HCT116 (cell line): ENCODE measurements around the gene CRX. TPM values are rescaled to one million over a fixed set of nuclear protein-coding genes. Genes with fewer than 3 reads are reported as not detected.

ENCODE experiments used
- ATAC-seq: fragments of 200-7000 bp; cut with Tn5 transposase; 2 replicates; pipeline ENCODE4 v1.9.1; 2020; ENCODE audit warnings: mild to moderate bottlenecking, moderate library complexity
- BruUV-seq: library from RNA; stranded (reverse); fragments of 400-500 nt; replicated peaks from 2 replicates; lab custom pipeline; 2021; lab: Mats Ljungman, UMichigan
- CTCF ChIA-PET: fragments of 300-600 bp; sonication (Branson Sonifier 250); formaldehyde crosslinking; loops from one replicate; lab custom pipeline; 2021; ENCODE audit warnings: antibody characterized with exemption; lab: Charles Lee
- POLR2A ChIA-PET: fragments of 300-600, 350-600 bp; sonication (Branson Sonifier 250); formaldehyde crosslinking; loops from one replicate; lab custom pipeline; 2021; ENCODE audit warnings: antibody characterized with exemption; lab: Charles Lee
- RAD21 ChIA-PET, 2 experiments: fragments of 300-600 bp; sonication (Branson Sonifier 250); formaldehyde crosslinking; loops; one replicate each; lab custom pipeline; 2023; ENCODE audit warnings: low total read pairs in 2 of 2; ENCODE audit not compliant: uncharacterized antibody in 2 of 2, unreplicated experiment in 2 of 2, low non-redundant PET in 1 of 2; lab: Charles Lee
- DNase-seq: peaks from one replicate; pipeline ENCODE4 v3.0.0-alpha.2; 2010; ENCODE audit warnings: low read depth, low spot score
- H2AFZ ChIP-seq: fragments of 200-600 bp; shearing (Covaris generic), sonication (generic); 2 replicates; pipeline ENCODE4 v1.6.1; 2017; ENCODE audit warnings: low read depth, mixed run types, mixed read lengths, antibody characterized with exemption, low read length; ENCODE audit not compliant: poor library complexity, severe bottlenecking
- H3K27ac ChIP-seq: 2 replicates; pipeline ENCODE4 v1.5.1; 2012; ENCODE audit warnings: low read depth, low read length
- H3K27me3 ChIP-seq: fragments of 200-600 bp; sonication (generic); 2 replicates; pipeline ENCODE4 v1.6.1; 2016; ENCODE audit warnings: mixed run types, low read length, mixed read lengths; ENCODE audit not compliant: insufficient read depth
- H3K36me3 ChIP-seq, 2 experiments: fragments of 200-500 bp in 1 of 2; fragments of 200-600 bp in 1 of 2; sonication (Bioruptor generic) in 1 of 2; sonication (generic) in 1 of 2; 2 replicates each; pipeline versions ENCODE4 v1.5.1 to v1.6.1; 2014 to 2016; ENCODE audit warnings: low read length in 2 of 2, inconsistent platforms in 1 of 2, mixed read lengths in 1 of 2, mixed run types in 1 of 2; ENCODE audit not compliant: insufficient read depth in 2 of 2, control insufficient read depth in 1 of 2
- H3K4me1 ChIP-seq, 2 experiments: fragments of 200-600 bp in 1 of 2; sonication (generic) in 1 of 2; 2 replicates each; pipeline versions ENCODE4 v1.5.1 to v1.6.1; 2012 to 2017; ENCODE audit warnings: low read length in 2 of 2, inconsistent platforms in 1 of 2, mild to moderate bottlenecking in 1 of 2, mixed read lengths in 1 of 2, mixed run types in 1 of 2, moderate library complexity in 1 of 2; ENCODE audit not compliant: insufficient read depth in 2 of 2, control insufficient read depth in 1 of 2
- H3K4me2 ChIP-seq: fragments of 200-600 bp; sonication (generic); 2 replicates; pipeline ENCODE4 v1.6.1; 2017; ENCODE audit warnings: mixed run types, low read length, mixed read lengths
- H3K4me3 ChIP-seq, 2 experiments: fragments of 200-600 bp in 1 of 2; sonication (generic) in 1 of 2; replicated peaks in 1 of 2; 2 replicates each; pipeline ENCODE4 v1.5.1; 2011 to 2016; ENCODE audit warnings: low read length in 2 of 2, control low read depth in 1 of 2, low read depth in 1 of 2, mild to moderate bottlenecking in 1 of 2, mixed read lengths in 1 of 2, mixed run types in 1 of 2
- H3K79me2 ChIP-seq: fragments of 200-600 bp; sonication (generic); 2 replicates; pipeline ENCODE4 v1.6.1; 2017; ENCODE audit warnings: mild to moderate bottlenecking, mixed run types, low read length, moderate library complexity, mixed read lengths; ENCODE audit not compliant: insufficient read depth
- H3K9ac ChIP-seq: fragments of 200-600 bp; sonication (generic); 2 replicates; pipeline ENCODE4 v1.6.1; 2016; ENCODE audit warnings: low read length, mixed read lengths
- H3K9me2 ChIP-seq: fragments of 200-600 bp; sonication (generic), shearing (Covaris generic); 2 replicates; pipeline ENCODE4 v1.6.1; 2017; ENCODE audit warnings: mixed run types, mild to moderate bottlenecking, moderate library complexity; ENCODE audit not compliant: insufficient read depth
- H3K9me3 ChIP-seq, 2 experiments: fragments of 200-500 bp in 1 of 2; fragments of 200-600 bp in 1 of 2; sonication (Bioruptor generic) in 1 of 2; sonication (generic) in 1 of 2; 2 replicates each; pipeline ENCODE4 v1.6.1; 2014 to 2017; ENCODE audit warnings: low read length in 2 of 2, mixed read lengths in 2 of 2, inconsistent platforms in 1 of 2, low read depth in 1 of 2, mild to moderate bottlenecking in 1 of 2, mixed run types in 1 of 2, moderate library complexity in 1 of 2; ENCODE audit not compliant: control insufficient read depth in 1 of 2, insufficient read depth in 1 of 2
- H4K20me1 ChIP-seq: fragments of 200-600 bp; sonication (generic), shearing (Covaris generic); 2 replicates; pipeline ENCODE4 v1.6.1; 2017; ENCODE audit warnings: mixed run types, mild to moderate bottlenecking, moderate library complexity; ENCODE audit not compliant: insufficient read depth
- CBX3 ChIP-seq: IDR thresholded peaks from 2 replicates; pipeline ENCODE4 v1.6.1; 2012; ENCODE audit warnings: low read depth
- CEBPB ChIP-seq: IDR thresholded peaks from 2 replicates; pipeline ENCODE4 v1.6.1; 2012; ENCODE audit warnings: low read depth
- ELF1 ChIP-seq: IDR thresholded peaks from 2 replicates; pipeline ENCODE4 v1.6.1; 2012; ENCODE audit warnings: low read depth, borderline replicate concordance
- EZH2 ChIP-seq: fragments of 200-600 bp; sonication (generic); IDR thresholded peaks from 2 replicates; pipeline ENCODE4 v1.6.1; 2017; ENCODE audit warnings: antibody characterized with exemption, mixed run types
- EZH2phosphoT487 ChIP-seq: fragments of 200-600 bp; IDR thresholded peaks from 2 replicates; pipeline ENCODE4 v1.6.1; 2018; ENCODE audit warnings: antibody characterized with exemption, borderline replicate concordance
- FOSL1 ChIP-seq: IDR thresholded peaks from 2 replicates; pipeline ENCODE4 v1.6.1; 2012; ENCODE audit warnings: low read depth
- JUND ChIP-seq: IDR thresholded peaks from 2 replicates; pipeline ENCODE4 v1.6.1; 2012
- POLR2AphosphoS5 ChIP-seq: IDR thresholded peaks from 2 replicates; pipeline ENCODE4 v1.6.1; 2011; ENCODE audit warnings: mild to moderate bottlenecking, low read depth, low read length, moderate library complexity
- RAD21 ChIP-seq: IDR thresholded peaks from 2 replicates; pipeline ENCODE4 v1.6.1; 2012; ENCODE audit warnings: low read depth, mild to moderate bottlenecking
- SP1 ChIP-seq: IDR thresholded peaks from 2 replicates; pipeline ENCODE4 v1.6.1; 2012; ENCODE audit warnings: low read depth
- SRF ChIP-seq: IDR thresholded peaks from 2 replicates; pipeline ENCODE4 v1.6.1; 2012; ENCODE audit warnings: low read depth
- YY1 ChIP-seq: IDR thresholded peaks from 2 replicates; pipeline ENCODE4 v1.6.1; 2011; ENCODE audit warnings: low read length, low read depth, moderate library complexity, mild to moderate bottlenecking; ENCODE audit not compliant: insufficient replicate concordance; ENCODE audit errors: extremely low read depth
- ZNF274 ChIP-seq: fragments of 200-500 bp; sonication (Bioruptor generic); IDR thresholded peaks from 2 replicates; pipeline ENCODE4 v1.6.1; 2014; ENCODE audit warnings: mild to moderate bottlenecking, low read depth, low read length, inconsistent platforms
- intact Hi-C: fragments of 100-400 bp; cut with micrococcal nuclease; formaldehyde crosslinking; loops from 2 replicates; pipeline ENCODE4 v1.10.0; 2022
- total RNA-seq: library from RNA; stranded (reverse); gene quantifications from one replicate; pipeline ENCODE4 v1.2.1, GENCODE V29; 2021; ENCODE audit not compliant: unreplicated experiment
- TF ChIP-seq, protein P1 (sequence below), 3 experiments: fragments of 200-600 bp in 1 of 3; sonication (generic) in 1 of 3; IDR thresholded peaks in 2 of 3; conservative IDR thresholded peaks in 1 of 3; 2 replicates each; pipeline ENCODE4 v1.5.1; 2012 to 2017; ENCODE audit warnings: low read depth in 2 of 3, low read length in 2 of 3, antibody characterized with exemption in 1 of 3, borderline replicate concordance in 1 of 3, control low read depth in 1 of 3, mild to moderate bottlenecking in 1 of 3, mixed read lengths in 1 of 3, mixed run types in 1 of 3, moderate library complexity in 1 of 3; ENCODE audit not compliant: insufficient read depth in 1 of 3
- TF ChIP-seq, protein P2 (sequence below): IDR thresholded peaks from 2 replicates; pipeline ENCODE4 v1.6.1; 2012
- TF ChIP-seq, protein P3 (sequence below): IDR thresholded peaks from 2 replicates; pipeline ENCODE4 v1.6.1; 2012
- TF ChIP-seq, protein P4 (sequence below): IDR thresholded peaks from 2 replicates; pipeline ENCODE4 v1.6.1; 2011; ENCODE audit warnings: mild to moderate bottlenecking, low read length, moderate library complexity; ENCODE audit not compliant: insufficient replicate concordance; ENCODE audit errors: extremely low read depth

The CRX gene
- total RNA-seq, 1 experiment from 2014 or later = not detected

DNA sequence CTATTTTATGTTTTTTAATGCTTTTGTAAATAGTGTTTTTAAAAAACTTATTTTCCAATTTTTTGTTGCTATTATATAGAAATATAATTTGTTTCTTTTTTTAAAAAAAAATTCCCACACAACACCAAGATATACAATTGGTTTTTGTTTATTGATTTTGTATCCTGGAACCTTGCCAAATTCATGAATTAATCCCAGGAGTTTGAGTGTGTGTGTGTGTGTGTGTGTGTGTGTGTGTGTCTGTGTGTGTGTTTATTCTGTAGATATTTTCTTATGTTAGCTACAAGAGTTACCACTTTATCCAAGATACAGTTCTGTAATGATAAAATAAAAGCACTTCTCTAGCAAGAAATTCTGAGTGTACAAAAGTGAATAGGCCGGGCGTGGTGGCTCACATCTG, 25.0 kb upstream of the CRX start:
- CTCF ChIA-PET = no interaction called here
- Histone ChIP-seq H3K4me3 (no peak overlapping the region), H3K9ac (no peak overlapping the region), H3K4me1 (no peaks in the 10 kb centered on the region; a peak in 3 of 4 replicates), H3K79me2 (no peaks in the 10 kb centered on the region), H3K27me3 (no peaks in the 10 kb centered on the region), H3K9me2 (no peaks in the 10 kb centered on the region), H3K4me2 (peak overlapping the region; percentile 13; the same call in 1 of the 2 replicates), H2AFZ (no peak overlapping the region), H4K20me1 (no peaks in the 10 kb centered on the region), H3K9me3 (no peaks in the 10 kb centered on the region), H3K36me3 (no peaks in the 10 kb centered on the region), H3K27ac (no peak overlapping the region)
- no TSS peak for BruUV-seq
- intact Hi-C loops = no loop called here
- POLR2A ChIA-PET = no interaction called here
- ATAC-seq = no peak
- DNase-seq = no peak
- RAD21 ChIA-PET = no interaction called here
- TF ChIP-seq, protein P1, sequence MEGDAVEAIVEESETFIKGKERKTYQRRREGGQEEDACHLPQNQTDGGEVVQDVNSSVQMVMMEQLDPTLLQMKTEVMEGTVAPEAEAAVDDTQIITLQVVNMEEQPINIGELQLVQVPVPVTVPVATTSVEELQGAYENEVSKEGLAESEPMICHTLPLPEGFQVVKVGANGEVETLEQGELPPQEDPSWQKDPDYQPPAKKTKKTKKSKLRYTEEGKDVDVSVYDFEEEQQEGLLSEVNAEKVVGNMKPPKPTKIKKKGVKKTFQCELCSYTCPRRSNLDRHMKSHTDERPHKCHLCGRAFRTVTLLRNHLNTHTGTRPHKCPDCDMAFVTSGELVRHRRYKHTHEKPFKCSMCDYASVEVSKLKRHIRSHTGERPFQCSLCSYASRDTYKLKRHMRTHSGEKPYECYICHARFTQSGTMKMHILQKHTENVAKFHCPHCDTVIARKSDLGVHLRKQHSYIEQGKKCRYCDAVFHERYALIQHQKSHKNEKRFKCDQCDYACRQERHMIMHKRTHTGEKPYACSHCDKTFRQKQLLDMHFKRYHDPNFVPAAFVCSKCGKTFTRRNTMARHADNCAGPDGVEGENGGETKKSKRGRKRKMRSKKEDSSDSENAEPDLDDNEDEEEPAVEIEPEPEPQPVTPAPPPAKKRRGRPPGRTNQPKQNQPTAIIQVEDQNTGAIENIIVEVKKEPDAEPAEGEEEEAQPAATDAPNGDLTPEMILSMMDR (IDR thresholded peaks at IDR 0.05 in 2 of 3, conservative IDR thresholded peaks at IDR 0.05 in 1 of 3; ENCODE audit: borderline replicate concordance in 1 of 3, insufficient read depth in 1 of 3, low read depth in 2 of 3, low read length in 2 of 3) = no peak
- TF ChIP-seq SP1 (no peak), CEBPB (no peak), ELF1 (no peak), EZH2phosphoT487 (no peak), YY1 (no peak), JUND (no peak), POLR2AphosphoS5 (no peak), CBX3 (no peak), ZNF274 (no peak), FOSL1 (no peak), EZH2 (no peak), RAD21 (no peak), SRF (no peak)
- TF ChIP-seq, protein P2, sequence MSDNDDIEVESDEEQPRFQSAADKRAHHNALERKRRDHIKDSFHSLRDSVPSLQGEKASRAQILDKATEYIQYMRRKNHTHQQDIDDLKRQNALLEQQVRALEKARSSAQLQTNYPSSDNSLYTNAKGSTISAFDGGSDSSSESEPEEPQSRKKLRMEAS = no peak
- TF ChIP-seq, protein P3, sequence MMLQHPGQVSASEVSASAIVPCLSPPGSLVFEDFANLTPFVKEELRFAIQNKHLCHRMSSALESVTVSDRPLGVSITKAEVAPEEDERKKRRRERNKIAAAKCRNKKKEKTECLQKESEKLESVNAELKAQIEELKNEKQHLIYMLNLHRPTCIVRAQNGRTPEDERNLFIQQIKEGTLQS = no peak
- TF ChIP-seq, protein P4, sequence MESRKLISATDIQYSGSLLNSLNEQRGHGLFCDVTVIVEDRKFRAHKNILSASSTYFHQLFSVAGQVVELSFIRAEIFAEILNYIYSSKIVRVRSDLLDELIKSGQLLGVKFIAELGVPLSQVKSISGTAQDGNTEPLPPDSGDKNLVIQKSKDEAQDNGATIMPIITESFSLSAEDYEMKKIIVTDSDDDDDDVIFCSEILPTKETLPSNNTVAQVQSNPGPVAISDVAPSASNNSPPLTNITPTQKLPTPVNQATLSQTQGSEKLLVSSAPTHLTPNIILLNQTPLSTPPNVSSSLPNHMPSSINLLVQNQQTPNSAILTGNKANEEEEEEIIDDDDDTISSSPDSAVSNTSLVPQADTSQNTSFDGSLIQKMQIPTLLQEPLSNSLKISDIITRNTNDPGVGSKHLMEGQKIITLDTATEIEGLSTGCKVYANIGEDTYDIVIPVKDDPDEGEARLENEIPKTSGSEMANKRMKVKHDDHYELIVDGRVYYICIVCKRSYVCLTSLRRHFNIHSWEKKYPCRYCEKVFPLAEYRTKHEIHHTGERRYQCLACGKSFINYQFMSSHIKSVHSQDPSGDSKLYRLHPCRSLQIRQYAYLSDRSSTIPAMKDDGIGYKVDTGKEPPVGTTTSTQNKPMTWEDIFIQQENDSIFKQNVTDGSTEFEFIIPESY = no peak
